ENCODE results near the gene ZNF627.

Gene ZNF627

DNA sequence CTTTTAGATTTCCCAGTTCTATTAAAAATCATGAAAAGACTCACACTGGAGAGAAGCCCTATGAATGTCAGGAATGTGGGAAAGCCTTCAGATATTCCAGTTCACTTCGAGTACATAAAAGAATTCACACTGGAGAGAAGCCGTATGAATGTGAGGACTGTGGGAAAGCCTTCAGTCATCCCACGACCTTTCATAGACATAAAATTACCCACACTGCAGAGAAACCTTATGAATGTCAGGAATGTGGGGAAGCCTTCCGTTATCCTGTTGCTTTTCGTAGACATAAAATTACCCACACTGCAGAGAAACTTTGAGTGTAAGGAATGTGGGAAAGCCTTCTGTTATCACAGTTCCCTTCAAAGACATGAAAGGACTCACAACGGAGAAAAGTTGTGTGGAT, 55.2 kb downstream of the ZNF627 start:
- no peak overlapping the region for H3K4me3 ChIP-seq (ENCODE audit: low read depth, low read length)
- no peak for DNase-seq (ENCODE audit: low read depth)
- no peak for TF ChIP-seq CTCF (IDR thresholded peaks at IDR 0.05; ENCODE audit: control insufficient read depth, extremely low read depth, insufficient read depth)

- DNase-seq (ENCODE audit: low read depth): no peak
- no peak for TF ChIP-seq CTCF (IDR thresholded peaks at IDR 0.05; ENCODE audit: control insufficient read depth, extremely low read depth, insufficient read depth)
- no peak overlapping the region for H3K4me3 ChIP-seq (ENCODE audit: low read depth, low read length)
Measured at GRCh38 chr19:11656535-11656934, 59.3 kb downstream of the ZNF627 start.

DNA sequence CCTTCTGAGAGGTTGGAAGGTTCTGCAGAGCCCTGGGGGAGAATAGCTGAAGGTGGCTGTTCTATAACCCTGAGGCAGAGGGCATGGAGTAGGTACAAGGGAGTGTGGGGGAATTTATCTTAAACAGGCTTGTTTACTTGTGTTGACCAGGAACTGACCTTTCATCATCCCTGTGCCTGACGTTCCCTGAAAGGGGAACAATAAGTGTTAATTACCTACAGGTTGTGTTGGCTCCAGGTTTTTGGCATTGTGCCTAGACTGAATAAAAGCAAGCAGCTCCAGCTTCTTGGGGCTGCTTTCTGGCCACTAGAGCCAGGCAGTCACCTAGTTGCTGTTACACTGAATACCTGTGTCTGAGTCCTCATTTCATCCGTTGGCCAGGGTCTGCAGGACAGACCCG, 60.0 kb downstream of the ZNF627 start:
- no peak overlapping the region for H3K4me3 ChIP-seq (ENCODE audit: low read depth, low read length)
- no peak for TF ChIP-seq CTCF (IDR thresholded peaks at IDR 0.05; ENCODE audit: control insufficient read depth, extremely low read depth, insufficient read depth)
- DNase-seq (ENCODE audit: low read depth): no peak

DNA sequence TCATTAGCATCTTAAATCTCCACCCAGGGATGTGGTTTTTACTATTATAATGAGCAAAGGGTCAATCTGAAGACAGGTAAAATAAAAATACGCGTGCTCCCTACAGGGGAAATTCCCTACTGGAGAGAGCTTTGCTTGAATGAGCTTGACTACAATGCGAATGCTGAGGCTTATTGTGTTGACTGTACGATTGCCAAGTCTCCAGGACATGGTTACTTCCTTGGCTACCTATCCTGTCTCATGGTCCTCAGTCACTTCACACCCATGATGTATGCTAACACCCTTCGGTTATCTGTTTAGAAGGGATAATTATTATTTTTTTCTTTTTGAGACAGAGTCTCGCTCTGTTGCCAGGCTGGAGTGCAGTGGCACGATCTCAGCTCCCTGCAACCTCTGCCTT, 61.7 kb downstream of the ZNF627 start:
- no peak for TF ChIP-seq CTCF (IDR thresholded peaks at IDR 0.05; ENCODE audit: control insufficient read depth, extremely low read depth, insufficient read depth)
- H3K4me3 ChIP-seq (ENCODE audit: low read depth, low read length): no peak overlapping the region
- peak; percentile 64 for DNase-seq (ENCODE audit: low read depth)

- DNase-seq (ENCODE audit: low read depth): no peak
- peak; percentile 67 for TF ChIP-seq CTCF (IDR thresholded peaks at IDR 0.05; ENCODE audit: control insufficient read depth, extremely low read depth, insufficient read depth)
- no peak overlapping the region for H3K4me3 ChIP-seq (ENCODE audit: low read depth, low read length)
Measured at GRCh38 chr19:11659612-11660011, 62.3 kb downstream of the ZNF627 start.

DNA sequence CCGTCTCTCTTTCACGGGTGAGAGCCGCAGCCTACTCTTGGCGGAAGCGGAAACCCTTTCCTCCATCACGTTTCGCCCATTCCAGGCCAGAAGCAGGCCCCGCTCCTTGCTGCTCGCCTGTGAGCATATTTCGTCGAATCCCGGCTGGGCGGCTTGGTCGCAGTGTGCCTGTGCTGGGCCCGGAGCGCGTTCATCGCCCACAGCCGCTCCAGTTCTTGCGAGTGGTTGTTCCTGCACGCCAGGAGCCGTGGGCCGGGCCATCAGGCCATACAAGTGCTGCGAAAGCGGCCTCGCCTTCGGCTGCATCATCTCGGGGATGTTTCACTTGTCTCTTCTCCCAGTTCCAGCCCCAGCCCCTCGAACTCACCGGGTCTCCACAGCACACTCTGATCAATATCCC, 65.0 kb downstream of the ZNF627 start:
- H3K4me3 ChIP-seq (ENCODE audit: low read depth, low read length): no peak overlapping the region
- no peak for DNase-seq (ENCODE audit: low read depth)
- no peak for TF ChIP-seq CTCF (IDR thresholded peaks at IDR 0.05; ENCODE audit: control insufficient read depth, extremely low read depth, insufficient read depth)

DNA sequence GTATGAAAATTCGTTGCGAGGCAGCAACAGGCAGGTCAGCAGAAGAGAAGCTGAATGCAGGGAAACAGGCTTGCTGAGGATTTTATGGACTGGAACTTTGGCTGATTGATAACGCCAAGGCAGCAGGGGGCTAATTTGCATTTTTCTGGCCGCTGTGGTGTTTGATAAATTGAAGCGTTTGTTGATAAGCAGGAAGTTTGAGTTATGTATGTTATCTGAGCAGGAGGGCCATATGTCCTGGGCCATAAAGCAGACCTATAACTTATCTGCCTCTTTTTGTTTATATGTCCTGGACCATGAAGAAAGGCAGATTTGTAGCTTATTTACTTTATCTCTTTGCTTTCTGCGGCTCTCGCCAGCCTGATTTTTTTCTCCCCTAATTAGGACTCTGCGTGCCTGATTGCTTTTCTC, 65.9 kb downstream of the ZNF627 start:
- no peak overlapping the region for H3K4me3 ChIP-seq (ENCODE audit: low read depth, low read length)
- no peak for DNase-seq (ENCODE audit: low read depth)
- no peak for TF ChIP-seq CTCF (IDR thresholded peaks at IDR 0.05; ENCODE audit: control insufficient read depth, extremely low read depth, insufficient read depth)
